ENCODE results near the gene TPPP.

Gene TPPP

GRCh38 chr5:637581-638450 lies 55.3 kb downstream of the TPPP start:
- no peak for TF ChIP-seq EZH2phosphoT487 (IDR thresholded peaks at IDR 0.05; ENCODE audit: borderline replicate concordance)
- H3K9me2 ChIP-seq (replicated peaks; ENCODE audit: low read depth, low read length): no peaks in the 10 kb centered on the region
- peaks cover 67% of the 10 kb centered on the region; the same call in 1 of the 2 replicates for H3K36me3 ChIP-seq (ENCODE audit: insufficient read depth, low read length)
- peaks cover 14% of the 10 kb centered on the region; the same call in 1 of the 2 replicates for H3F3A ChIP-seq (ENCODE audit: low read depth)
- H3K27me3 ChIP-seq (ENCODE audit: insufficient read depth, low read length, poor library complexity, severe bottlenecking): no peaks in the 10 kb centered on the region
- no peaks in the 10 kb centered on the region for H3K9me3 ChIP-seq (ENCODE audit: insufficient read depth, low read depth, low read length)
- no peaks in the 10 kb centered on the region for H3K4me1 ChIP-seq (ENCODE audit: insufficient read depth, low read length, poor library complexity, severe bottlenecking)
- no peaks in the 10 kb centered on the region for H3K79me2 ChIP-seq (ENCODE audit: insufficient read depth, low read length)
- no peak overlapping the region for H3K9ac ChIP-seq (ENCODE audit: low read depth, low read length, poor library complexity, severe bottlenecking)
- H2AFZ ChIP-seq (ENCODE audit: low read length): no peak overlapping the region
- no peaks in the 10 kb centered on the region for H4K20me1 ChIP-seq (ENCODE audit: insufficient read depth, low read length, poor library complexity, severe bottlenecking)
- H3K4me2 ChIP-seq (ENCODE audit: low read depth, low read length, poor library complexity, severe bottlenecking): no peak overlapping the region
- H3K4me3 ChIP-seq (ENCODE audit: low read length, poor library complexity, severe bottlenecking): no peak overlapping the region

GRCh38 chr5:636951-637350 lies 56.2 kb downstream of the TPPP start:
- Histone ChIP-seq H4K20me1 (ENCODE audit: insufficient read depth, low read length, poor library complexity, severe bottlenecking) (no peaks in the 10 kb centered on the region), H3K36me3 (ENCODE audit: insufficient read depth, low read length) (peaks cover 62% of the 10 kb centered on the region; the same call in 1 of the 2 replicates), H3K9me3 (ENCODE audit: insufficient read depth, low read depth, low read length) (no peaks in the 10 kb centered on the region), H3K27me3 (ENCODE audit: insufficient read depth, low read length, poor library complexity, severe bottlenecking) (no peaks in the 10 kb centered on the region), H3K4me1 (ENCODE audit: insufficient read depth, low read length, poor library complexity, severe bottlenecking) (no peaks in the 10 kb centered on the region), H3K4me3 (ENCODE audit: low read length, poor library complexity, severe bottlenecking) (no peak overlapping the region), H3F3A (ENCODE audit: low read depth) (peaks cover 14% of the 10 kb centered on the region; the same call in 1 of the 2 replicates), H3K9me2 (replicated peaks; ENCODE audit: low read depth, low read length) (no peaks in the 10 kb centered on the region), H3K79me2 (ENCODE audit: insufficient read depth, low read length) (no peaks in the 10 kb centered on the region), H3K4me2 (ENCODE audit: low read depth, low read length, poor library complexity, severe bottlenecking) (no peak overlapping the region), H3K9ac (ENCODE audit: low read depth, low read length, poor library complexity, severe bottlenecking) (no peak overlapping the region), H2AFZ (ENCODE audit: low read length) (no peak overlapping the region)
- no peak for TF ChIP-seq EZH2phosphoT487 (IDR thresholded peaks at IDR 0.05; ENCODE audit: borderline replicate concordance)
- no peak for TF ChIP-seq CTCF (conservative IDR thresholded peaks at IDR 0.05; ENCODE audit: low read length)

- H3K4me1 ChIP-seq (ENCODE audit: insufficient read depth, low read length, poor library complexity, severe bottlenecking): no peaks in the 10 kb centered on the region
- peaks cover 14% of the 10 kb centered on the region; the same call in 1 of the 2 replicates for H3F3A ChIP-seq (ENCODE audit: low read depth)
- H3K9me2 ChIP-seq (replicated peaks; ENCODE audit: low read depth, low read length): no peaks in the 10 kb centered on the region
- H3K79me2 ChIP-seq (ENCODE audit: insufficient read depth, low read length): no peaks in the 10 kb centered on the region
- H3K27me3 ChIP-seq (ENCODE audit: insufficient read depth, low read length, poor library complexity, severe bottlenecking): no peaks in the 10 kb centered on the region
- H3K4me2 ChIP-seq (ENCODE audit: low read depth, low read length, poor library complexity, severe bottlenecking): no peak overlapping the region
- no peak overlapping the region for H2AFZ ChIP-seq (ENCODE audit: low read length)
- H3K36me3 ChIP-seq (ENCODE audit: insufficient read depth, low read length): peaks cover 49% of the 10 kb centered on the region; the same call in 1 of the 2 replicates
- H3K4me3 ChIP-seq (ENCODE audit: low read length, poor library complexity, severe bottlenecking): no peak overlapping the region
- no peak overlapping the region for H3K9ac ChIP-seq (ENCODE audit: low read depth, low read length, poor library complexity, severe bottlenecking)
- no peaks in the 10 kb centered on the region for H4K20me1 ChIP-seq (ENCODE audit: insufficient read depth, low read length, poor library complexity, severe bottlenecking)
- no peaks in the 10 kb centered on the region for H3K9me3 ChIP-seq (ENCODE audit: insufficient read depth, low read depth, low read length)
- TF ChIP-seq CTCF (conservative IDR thresholded peaks at IDR 0.05; ENCODE audit: low read length): no peak
- TF ChIP-seq EZH2phosphoT487 (IDR thresholded peaks at IDR 0.05; ENCODE audit: borderline replicate concordance): no peak
Observed at GRCh38 chr5:635306-636055, 57.7 kb downstream of the TPPP start.

Data from Loucy (cell line).